Breast epithelium (tissue), 3 donors: ENCODE results near the gene RNF224.

Source experiments
- POLR2A ChIP-seq: fragments of 450-650 bp; IDR thresholded peaks from one replicate; pipeline ENCODE4 v1.6.1; 2016; ENCODE audit warnings: antibody characterized with exemption, mild to moderate bottlenecking, moderate library complexity
- POLR2AphosphoS5 ChIP-seq, 3 donors: sonication (generic); formaldehyde crosslinking; IDR thresholded peaks; one replicate each; pipeline ENCODE4 v1.6.1; 2017; ENCODE audit warnings: antibody characterized with exemption in 3 of 3
- TF ChIP-seq, protein P1 (sequence below), 3 donors: fragments of 450-650 bp; IDR thresholded peaks; one replicate each; pipeline ENCODE4 v1.5.1; 2016 to 2017; ENCODE audit warnings: antibody characterized with exemption in 3 of 3, mild to moderate bottlenecking in 3 of 3, moderate library complexity in 3 of 3

- TF ChIP-seq POLR2A (no peak), POLR2AphosphoS5 (IDR thresholded peaks at IDR 0.05) (no peak)
- TF ChIP-seq, protein P1, sequence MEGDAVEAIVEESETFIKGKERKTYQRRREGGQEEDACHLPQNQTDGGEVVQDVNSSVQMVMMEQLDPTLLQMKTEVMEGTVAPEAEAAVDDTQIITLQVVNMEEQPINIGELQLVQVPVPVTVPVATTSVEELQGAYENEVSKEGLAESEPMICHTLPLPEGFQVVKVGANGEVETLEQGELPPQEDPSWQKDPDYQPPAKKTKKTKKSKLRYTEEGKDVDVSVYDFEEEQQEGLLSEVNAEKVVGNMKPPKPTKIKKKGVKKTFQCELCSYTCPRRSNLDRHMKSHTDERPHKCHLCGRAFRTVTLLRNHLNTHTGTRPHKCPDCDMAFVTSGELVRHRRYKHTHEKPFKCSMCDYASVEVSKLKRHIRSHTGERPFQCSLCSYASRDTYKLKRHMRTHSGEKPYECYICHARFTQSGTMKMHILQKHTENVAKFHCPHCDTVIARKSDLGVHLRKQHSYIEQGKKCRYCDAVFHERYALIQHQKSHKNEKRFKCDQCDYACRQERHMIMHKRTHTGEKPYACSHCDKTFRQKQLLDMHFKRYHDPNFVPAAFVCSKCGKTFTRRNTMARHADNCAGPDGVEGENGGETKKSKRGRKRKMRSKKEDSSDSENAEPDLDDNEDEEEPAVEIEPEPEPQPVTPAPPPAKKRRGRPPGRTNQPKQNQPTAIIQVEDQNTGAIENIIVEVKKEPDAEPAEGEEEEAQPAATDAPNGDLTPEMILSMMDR (IDR thresholded peaks at IDR 0.05) = no peak
Measured at GRCh38 chr9:137266162-137266527, 38.8 kb downstream of the RNF224 start.
